ENCODE measurements around the gene PTPN13.

Gene PTPN13

DNA sequence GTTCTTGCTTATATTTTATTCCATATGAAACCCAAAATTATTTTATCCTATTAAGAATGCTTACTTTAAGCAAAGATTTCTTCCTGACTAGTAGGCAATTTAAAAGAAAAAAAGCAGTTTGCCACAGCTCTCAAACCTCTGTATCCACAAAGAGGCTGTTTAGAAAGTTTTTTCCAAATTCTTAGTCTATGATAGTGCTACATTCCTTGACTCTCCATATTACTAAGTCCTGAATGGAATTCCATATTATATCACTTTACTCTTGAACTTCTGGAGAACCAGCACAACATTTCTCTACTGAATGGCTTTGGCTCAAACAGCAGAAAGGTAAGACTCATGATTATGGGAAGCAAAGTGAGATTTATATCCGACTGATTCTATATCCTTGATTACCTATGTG, 246.7 kb downstream of the PTPN13 start:
- Histone ChIP-seq H4K20me1 (ENCODE audit: insufficient read depth, low read length) (no peaks in the 10 kb centered on the region), H3K9ac (ENCODE audit: low read depth, low read length) (no peak overlapping the region), H3K36me3 (ENCODE audit: insufficient read depth, low read length) (no peaks in the 10 kb centered on the region), H3K27me3 (ENCODE audit: insufficient read depth, low read length, poor library complexity) (no peaks in the 10 kb centered on the region), H3K27ac (ENCODE audit: low read length) (no peak overlapping the region), H3K4me3 (ENCODE audit: low read depth in 1 of 2, low read length in 2 of 2) (no peak overlapping the region), H3K4me1 (ENCODE audit: insufficient read depth, low read length) (no peaks in the 10 kb centered on the region), H3K9me3 (ENCODE audit: insufficient read depth, low read length, severe bottlenecking) (no peaks in the 10 kb centered on the region), H3K4me2 (ENCODE audit: insufficient read depth, low read length) (no peak overlapping the region), H3K79me2 (ENCODE audit: insufficient read depth, low read length) (no peaks in the 10 kb centered on the region), H2AFZ (ENCODE audit: low read depth, low read length) (no peak overlapping the region)
- TF ChIP-seq EZH2 (IDR thresholded peaks at IDR 0.05; ENCODE audit: borderline replicate concordance, low read depth, low read length, severe bottlenecking): no peak
- TF ChIP-seq, protein P1, sequence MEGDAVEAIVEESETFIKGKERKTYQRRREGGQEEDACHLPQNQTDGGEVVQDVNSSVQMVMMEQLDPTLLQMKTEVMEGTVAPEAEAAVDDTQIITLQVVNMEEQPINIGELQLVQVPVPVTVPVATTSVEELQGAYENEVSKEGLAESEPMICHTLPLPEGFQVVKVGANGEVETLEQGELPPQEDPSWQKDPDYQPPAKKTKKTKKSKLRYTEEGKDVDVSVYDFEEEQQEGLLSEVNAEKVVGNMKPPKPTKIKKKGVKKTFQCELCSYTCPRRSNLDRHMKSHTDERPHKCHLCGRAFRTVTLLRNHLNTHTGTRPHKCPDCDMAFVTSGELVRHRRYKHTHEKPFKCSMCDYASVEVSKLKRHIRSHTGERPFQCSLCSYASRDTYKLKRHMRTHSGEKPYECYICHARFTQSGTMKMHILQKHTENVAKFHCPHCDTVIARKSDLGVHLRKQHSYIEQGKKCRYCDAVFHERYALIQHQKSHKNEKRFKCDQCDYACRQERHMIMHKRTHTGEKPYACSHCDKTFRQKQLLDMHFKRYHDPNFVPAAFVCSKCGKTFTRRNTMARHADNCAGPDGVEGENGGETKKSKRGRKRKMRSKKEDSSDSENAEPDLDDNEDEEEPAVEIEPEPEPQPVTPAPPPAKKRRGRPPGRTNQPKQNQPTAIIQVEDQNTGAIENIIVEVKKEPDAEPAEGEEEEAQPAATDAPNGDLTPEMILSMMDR (IDR thresholded peaks at IDR 0.05; ENCODE audit: borderline replicate concordance, extremely low read depth, low read length, poor library complexity, severe bottlenecking): no peak
- DNase-seq (no peak), ATAC-seq (ENCODE audit: insufficient read depth, low read depth) (no peak)

DNA sequence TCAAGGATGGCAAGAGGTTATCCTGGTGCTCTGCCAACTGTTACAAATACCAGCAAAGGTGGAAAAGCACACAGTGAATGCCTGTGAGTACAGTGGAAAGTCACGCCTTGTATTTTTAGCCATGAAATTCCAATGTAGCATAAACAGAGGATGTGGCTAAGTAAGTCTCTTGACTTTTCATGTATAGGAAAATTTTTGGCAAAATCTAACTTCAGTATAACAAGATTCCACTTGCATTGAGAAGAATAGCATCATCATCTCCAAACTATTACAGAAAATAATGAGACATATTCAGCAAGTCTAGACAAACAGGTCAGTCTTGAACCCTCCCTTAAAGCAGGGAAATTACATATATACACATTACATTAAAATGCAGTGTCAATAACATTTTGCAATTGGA, 247.2 kb downstream of the PTPN13 start:
- Histone ChIP-seq H3K27me3 (ENCODE audit: insufficient read depth, low read length, poor library complexity) (no peaks in the 10 kb centered on the region), H3K4me2 (ENCODE audit: insufficient read depth, low read length) (no peak overlapping the region), H3K4me1 (ENCODE audit: insufficient read depth, low read length) (no peaks in the 10 kb centered on the region), H3K79me2 (ENCODE audit: insufficient read depth, low read length) (no peaks in the 10 kb centered on the region), H3K9me3 (ENCODE audit: insufficient read depth, low read length, severe bottlenecking) (no peaks in the 10 kb centered on the region), H3K27ac (ENCODE audit: low read length) (no peak overlapping the region), H2AFZ (ENCODE audit: low read depth, low read length) (no peak overlapping the region), H3K36me3 (ENCODE audit: insufficient read depth, low read length) (no peaks in the 10 kb centered on the region), H3K9ac (ENCODE audit: low read depth, low read length) (no peak overlapping the region), H3K4me3 (ENCODE audit: low read depth in 1 of 2, low read length in 2 of 2) (no peak overlapping the region), H4K20me1 (ENCODE audit: insufficient read depth, low read length) (no peaks in the 10 kb centered on the region)
- ATAC-seq (ENCODE audit: insufficient read depth, low read depth) (no peak), DNase-seq (no peak)
- no peak for TF ChIP-seq EZH2 (IDR thresholded peaks at IDR 0.05; ENCODE audit: borderline replicate concordance, low read depth, low read length, severe bottlenecking)
- TF ChIP-seq, protein P1 (IDR thresholded peaks at IDR 0.05; ENCODE audit: borderline replicate concordance, extremely low read depth, low read length, poor library complexity, severe bottlenecking): no peak

DNA sequence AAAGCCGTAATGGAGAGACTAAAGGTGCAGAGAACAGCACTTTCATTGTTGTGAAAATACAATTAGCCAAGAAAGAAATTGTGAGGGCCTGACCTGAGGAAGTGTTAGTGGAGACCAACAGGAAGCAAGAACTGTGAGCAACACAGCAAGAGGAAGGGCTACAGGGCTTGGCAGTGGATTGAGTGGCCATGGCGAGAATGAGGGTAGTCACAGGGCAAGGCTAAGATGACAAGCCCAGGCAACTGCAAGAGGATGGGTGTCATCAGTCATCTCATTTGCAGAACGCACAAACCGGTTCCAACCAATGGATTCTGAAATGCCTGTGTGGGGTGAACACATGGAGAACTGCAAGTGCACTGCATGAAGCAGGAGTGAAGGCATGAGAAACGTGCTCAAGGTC, 251.5 kb downstream of the PTPN13 start:
- no peaks in the 10 kb centered on the region for H3K4me1 ChIP-seq (ENCODE audit: insufficient read depth, low read length)
- no peaks in the 10 kb centered on the region for H3K9me3 ChIP-seq (ENCODE audit: insufficient read depth, low read length, severe bottlenecking)
- H3K27me3 ChIP-seq (ENCODE audit: insufficient read depth, low read length, poor library complexity): no peaks in the 10 kb centered on the region
- no peak overlapping the region for H3K4me2 ChIP-seq (ENCODE audit: insufficient read depth, low read length)
- H3K4me3 ChIP-seq (ENCODE audit: low read depth in 1 of 2, low read length in 2 of 2): no peak overlapping the region
- TF ChIP-seq EZH2 (IDR thresholded peaks at IDR 0.05; ENCODE audit: borderline replicate concordance, low read depth, low read length, severe bottlenecking): no peak
- TF ChIP-seq, protein P1 (IDR thresholded peaks at IDR 0.05; ENCODE audit: borderline replicate concordance, extremely low read depth, low read length, poor library complexity, severe bottlenecking): no peak
- no peak overlapping the region for H3K27ac ChIP-seq (ENCODE audit: low read length)
- no peaks in the 10 kb centered on the region for H3K79me2 ChIP-seq (ENCODE audit: insufficient read depth, low read length)
- no peak overlapping the region for H2AFZ ChIP-seq (ENCODE audit: low read depth, low read length)
- no peak for DNase-seq
- no peaks in the 10 kb centered on the region for H3K36me3 ChIP-seq (ENCODE audit: insufficient read depth, low read length)
- no peak for ATAC-seq (ENCODE audit: insufficient read depth, low read depth)
- H4K20me1 ChIP-seq (ENCODE audit: insufficient read depth, low read length): no peaks in the 10 kb centered on the region
- H3K9ac ChIP-seq (ENCODE audit: low read depth, low read length): no peak overlapping the region

DNA sequence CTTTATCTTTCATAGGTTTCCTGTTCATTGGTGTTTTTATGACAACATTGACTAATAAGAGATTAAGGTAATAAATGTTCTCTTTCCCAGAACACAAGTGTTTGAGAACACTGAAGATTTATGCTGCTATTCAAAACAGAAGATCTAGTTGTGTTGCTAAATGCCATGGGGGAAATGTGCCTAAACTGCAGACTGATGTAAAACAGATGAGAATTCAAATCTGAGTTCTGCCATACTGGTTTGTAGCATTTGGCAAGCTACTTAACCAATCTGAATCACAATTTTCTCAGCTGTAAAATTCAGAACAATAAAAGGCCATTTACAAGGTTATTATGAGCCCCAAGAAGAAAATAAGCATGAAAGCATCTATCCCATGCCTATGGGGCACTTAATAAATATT, 252.8 kb downstream of the PTPN13 start:
- H3K36me3 ChIP-seq (ENCODE audit: insufficient read depth, low read length): no peaks in the 10 kb centered on the region
- no peaks in the 10 kb centered on the region for H3K79me2 ChIP-seq (ENCODE audit: insufficient read depth, low read length)
- no peak for DNase-seq
- no peak for ATAC-seq (ENCODE audit: insufficient read depth, low read depth)
- no peaks in the 10 kb centered on the region for H3K27me3 ChIP-seq (ENCODE audit: insufficient read depth, low read length, poor library complexity)
- no peaks in the 10 kb centered on the region for H4K20me1 ChIP-seq (ENCODE audit: insufficient read depth, low read length)
- TF ChIP-seq EZH2 (IDR thresholded peaks at IDR 0.05; ENCODE audit: borderline replicate concordance, low read depth, low read length, severe bottlenecking): no peak
- TF ChIP-seq, protein P1 (IDR thresholded peaks at IDR 0.05; ENCODE audit: borderline replicate concordance, extremely low read depth, low read length, poor library complexity, severe bottlenecking): no peak
- H3K4me3 ChIP-seq (ENCODE audit: low read depth in 1 of 2, low read length in 2 of 2): no peak overlapping the region
- H3K4me1 ChIP-seq (ENCODE audit: insufficient read depth, low read length): no peaks in the 10 kb centered on the region
- H2AFZ ChIP-seq (ENCODE audit: low read depth, low read length): no peak overlapping the region
- no peak overlapping the region for H3K27ac ChIP-seq (ENCODE audit: low read length)
- H3K9me3 ChIP-seq (ENCODE audit: insufficient read depth, low read length, severe bottlenecking): no peaks in the 10 kb centered on the region
- H3K9ac ChIP-seq (ENCODE audit: low read depth, low read length): no peak overlapping the region
- H3K4me2 ChIP-seq (ENCODE audit: insufficient read depth, low read length): no peak overlapping the region
